Stimulated activated CD8-positive, alpha-beta memory T cell treated with anti-CD3 and anti-CD28 coated beads, Interleukin-2, amount 100 ng/mL, for 48 hours (primary cell): ENCODE data around the gene ATXN10.
"Not testable (repeated sequence)": the region's sequence is repeated elsewhere in the genome, so short reads cannot be mapped to it uniquely, and the experiment has no call there.

Experiments
- DNase-seq, 2 donors: peaks; one replicate each; pipeline ENCODE4 v3.0.0-alpha.2; 2020; ENCODE audit warnings: low read depth in 2 of 2

Gene ATXN10

GRCh38 chr22:45784357-45785277, 113.0 kb downstream of the ATXN10 start:
- DNase-seq = no peak

- DNase-seq = no peak
These were observed 113.8 kb downstream of the ATXN10 start for GRCh38 chr22:45785458-45785857.

- DNase-seq = no peak
These were observed 115.1 kb downstream of the ATXN10 start for GRCh38 chr22:45786726-45787125.

GRCh38 chr22:45787759-45788158, 116.1 kb downstream of the ATXN10 start:
- no peak for DNase-seq

- no peak for DNase-seq
These were observed 116.9 kb downstream of the ATXN10 start for GRCh38 chr22:45788522-45788921.

GRCh38 chr22:45790401-45790800, 118.8 kb downstream of the ATXN10 start:
- DNase-seq = no peak

GRCh38 chr22:45793161-45793560, 121.5 kb downstream of the ATXN10 start:
- no peak for DNase-seq

- DNase-seq = no peak
These were observed 122.3 kb downstream of the ATXN10 start for GRCh38 chr22:45793892-45794291.

- not testable (repeated sequence) for DNase-seq
These were observed 124.4 kb downstream of the ATXN10 start for GRCh38 chr22:45796009-45796408.

- no peak for DNase-seq
These were observed 127.7 kb downstream of the ATXN10 start for GRCh38 chr22:45799291-45799690.

GRCh38 chr22:45802054-45802453, 130.4 kb downstream of the ATXN10 start:
- no peak for DNase-seq

- DNase-seq = no peak
These were observed 132.8 kb downstream of the ATXN10 start for GRCh38 chr22:45804319-45804985.

GRCh38 chr22:45804986-45805325, 133.3 kb downstream of the ATXN10 start:
- DNase-seq = no peak

GRCh38 chr22:45805413-45805812, 133.8 kb downstream of the ATXN10 start:
- DNase-seq = no peak

GRCh38 chr22:45807156-45807915, 135.7 kb downstream of the ATXN10 start:
- DNase-seq = no peak

- DNase-seq = no peak
These were observed 141.3 kb downstream of the ATXN10 start for GRCh38 chr22:45812910-45813309.

GRCh38 chr22:45814198-45814597, 142.6 kb downstream of the ATXN10 start:
- no peak for DNase-seq

- no peak for DNase-seq
These were observed 145.1 kb downstream of the ATXN10 start for GRCh38 chr22:45816776-45817175.

- DNase-seq = no peak
These were observed 146.2 kb downstream of the ATXN10 start for GRCh38 chr22:45817745-45818423.

- DNase-seq = no peak
These were observed 146.9 kb downstream of the ATXN10 start for GRCh38 chr22:45818424-45819085.

- DNase-seq = no peak
These were observed 147.7 kb downstream of the ATXN10 start for GRCh38 chr22:45819305-45819704.
